ENCODE measurements around the gene UVRAG. TPM values are rescaled to one million over a fixed set of nuclear protein-coding genes. Genes with fewer than 3 reads are reported as not detected.
A peak's percentile ranks its signal among the peaks of the same experiment; 100 is the strongest.

The UVRAG gene
- total RNA-seq, 2 experiments from 2014 or later: 16.5 to 19.5 TPM

DNA sequence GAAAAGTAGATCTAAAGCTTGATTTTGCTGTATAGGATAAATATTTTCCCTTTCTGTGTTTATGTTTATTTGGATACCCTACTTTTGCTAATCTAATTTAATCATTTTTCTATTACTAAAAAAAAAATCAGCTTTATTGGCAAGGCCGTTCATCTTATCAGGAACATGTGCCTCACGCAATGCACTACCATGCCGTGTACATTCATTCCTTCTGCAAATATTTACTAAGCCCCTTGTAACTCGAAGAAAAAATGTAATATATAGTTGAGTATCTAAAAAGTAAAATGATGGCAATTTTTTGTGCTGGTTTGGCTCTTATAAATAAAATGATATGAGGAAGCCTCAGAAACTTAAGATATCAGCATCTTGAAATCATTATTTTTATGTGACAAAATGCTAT, 8.9 kb downstream of the UVRAG start:
- peaks cover 19% of the 10 kb centered on the region for H3K36me3 Mint-ChIP-seq (ENCODE audit: low read depth)
- Histone ChIP-seq H3K9me3 (ENCODE audit: control insufficient read depth in 1 of 2, insufficient read depth in 1 of 2, low read length in 2 of 2) (no peaks in the 10 kb centered on the region), H3K4me1 (ENCODE audit: insufficient read depth, low read length) (peaks cover 11% of the 10 kb centered on the region), H3K36me3 (ENCODE audit: insufficient read depth, low read length) (peaks cover 2% of the 10 kb centered on the region), H3K27me3 (ENCODE audit: control insufficient read depth in 1 of 2, insufficient read depth in 2 of 2, low read length in 2 of 2) (no peaks in the 10 kb centered on the region), H3K4me3 (ENCODE audit: low read length) (no peak overlapping the region), H3K27ac (ENCODE audit: low read depth in 1 of 2, low read length in 2 of 2) (no peak overlapping the region)
- ATAC-seq (ENCODE audit: poor library complexity) (no peak), DNase-seq (no peak)
- no peaks in the 10 kb centered on the region for H3K27me3 Mint-ChIP-seq
- ChIA-PET POLR2A (interaction anchor here (1.6 kb wide), 1 partner anchor 10 kb away, joined by 5 read pairs; the partner anchor contains the start of gene UVRAG), CTCF (no interaction called here)
- H3K27ac Mint-ChIP-seq: no peak overlapping the region
- H3K4me3 Mint-ChIP-seq: no peak overlapping the region
- TF ChIP-seq, protein P1, sequence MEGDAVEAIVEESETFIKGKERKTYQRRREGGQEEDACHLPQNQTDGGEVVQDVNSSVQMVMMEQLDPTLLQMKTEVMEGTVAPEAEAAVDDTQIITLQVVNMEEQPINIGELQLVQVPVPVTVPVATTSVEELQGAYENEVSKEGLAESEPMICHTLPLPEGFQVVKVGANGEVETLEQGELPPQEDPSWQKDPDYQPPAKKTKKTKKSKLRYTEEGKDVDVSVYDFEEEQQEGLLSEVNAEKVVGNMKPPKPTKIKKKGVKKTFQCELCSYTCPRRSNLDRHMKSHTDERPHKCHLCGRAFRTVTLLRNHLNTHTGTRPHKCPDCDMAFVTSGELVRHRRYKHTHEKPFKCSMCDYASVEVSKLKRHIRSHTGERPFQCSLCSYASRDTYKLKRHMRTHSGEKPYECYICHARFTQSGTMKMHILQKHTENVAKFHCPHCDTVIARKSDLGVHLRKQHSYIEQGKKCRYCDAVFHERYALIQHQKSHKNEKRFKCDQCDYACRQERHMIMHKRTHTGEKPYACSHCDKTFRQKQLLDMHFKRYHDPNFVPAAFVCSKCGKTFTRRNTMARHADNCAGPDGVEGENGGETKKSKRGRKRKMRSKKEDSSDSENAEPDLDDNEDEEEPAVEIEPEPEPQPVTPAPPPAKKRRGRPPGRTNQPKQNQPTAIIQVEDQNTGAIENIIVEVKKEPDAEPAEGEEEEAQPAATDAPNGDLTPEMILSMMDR (IDR thresholded peaks at IDR 0.05): no peak
- no peaks in the 10 kb centered on the region for H3K9me3 Mint-ChIP-seq
- intact Hi-C loops (cut with DNase I, micrococcal nuclease): no loop called here
- peaks cover 54% of the 10 kb centered on the region for H3K4me1 Mint-ChIP-seq (ENCODE audit: low read depth)

DNA sequence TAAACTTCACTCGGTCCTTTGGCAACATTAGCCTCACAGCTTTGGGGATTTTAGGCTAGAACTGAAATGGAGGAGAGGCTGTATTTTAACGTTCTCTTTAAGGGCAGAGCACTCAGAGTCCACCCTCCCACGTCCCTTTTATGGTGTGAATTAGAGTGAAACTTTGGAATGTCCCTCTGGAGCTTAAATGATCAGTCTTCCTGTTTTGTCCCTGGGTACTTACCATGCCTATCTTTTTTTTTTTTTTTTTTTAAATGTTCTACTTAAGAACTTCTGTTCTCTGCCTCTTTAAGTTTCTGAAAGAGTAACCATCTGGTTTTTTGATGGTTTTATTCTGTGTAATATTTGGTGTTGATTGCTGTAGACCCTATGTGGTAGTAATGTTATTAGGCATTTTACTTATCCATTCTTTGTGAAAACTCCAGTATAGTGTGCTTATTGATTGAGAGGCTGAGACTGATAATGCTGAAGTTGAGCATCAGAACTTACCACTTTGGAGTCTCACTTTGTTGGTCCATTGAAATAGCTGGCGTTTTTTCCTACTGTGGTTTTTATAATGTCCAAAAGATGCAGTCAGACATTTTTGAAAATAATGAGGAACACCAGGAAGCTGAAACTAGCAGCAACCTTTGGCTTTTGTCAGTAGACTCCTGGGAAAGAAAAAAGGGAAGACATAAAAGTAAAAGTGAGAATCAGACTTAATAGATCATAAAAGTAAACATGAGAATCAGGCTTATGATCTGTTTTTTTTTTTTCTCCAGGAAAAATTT, 11.6 kb downstream of the UVRAG start:
- Mint-ChIP-seq H3K36me3 (ENCODE audit: low read depth) (peaks cover 19% of the 10 kb centered on the region), H3K9me3 (no peaks in the 10 kb centered on the region), H3K4me1 (ENCODE audit: low read depth) (peaks cover 47% of the 10 kb centered on the region), H3K27ac (no peak overlapping the region), H3K27me3 (no peaks in the 10 kb centered on the region), H3K4me3 (no peak overlapping the region)
- H3K4me3 ChIP-seq (ENCODE audit: low read length): no peak overlapping the region
- H3K36me3 ChIP-seq (ENCODE audit: insufficient read depth, low read length): peaks cover 6% of the 10 kb centered on the region
- H3K9me3 ChIP-seq (ENCODE audit: control insufficient read depth in 1 of 2, insufficient read depth in 1 of 2, low read length in 2 of 2): no peaks in the 10 kb centered on the region
- peak in 2 of 14 experiments; percentile 42 to 45 for DNase-seq
- TF ChIP-seq, protein P1 (IDR thresholded peaks at IDR 0.05): no peak
- ATAC-seq (ENCODE audit: poor library complexity): no peak
- POLR2A ChIA-PET: interaction anchor here (0.7 kb wide), 2 partner anchors 496 to 512 kb away, joined by 3 to 4 read pairs; no protein-coding TSS in a partner anchor
- intact Hi-C loops (cut with DNase I, micrococcal nuclease): no loop called here
- CTCF ChIA-PET: interaction anchor here (0.6 kb wide), 1 partner anchor 49 kb away, joined by 3 read pairs; no protein-coding TSS in a partner anchor
- H3K27ac ChIP-seq (ENCODE audit: low read depth in 1 of 2, low read length in 2 of 2): no peak overlapping the region
- peaks cover 11% of the 10 kb centered on the region for H3K4me1 ChIP-seq (ENCODE audit: insufficient read depth, low read length)
- H3K27me3 ChIP-seq (ENCODE audit: control insufficient read depth in 1 of 2, insufficient read depth in 2 of 2, low read length in 2 of 2): no peaks in the 10 kb centered on the region

DNA sequence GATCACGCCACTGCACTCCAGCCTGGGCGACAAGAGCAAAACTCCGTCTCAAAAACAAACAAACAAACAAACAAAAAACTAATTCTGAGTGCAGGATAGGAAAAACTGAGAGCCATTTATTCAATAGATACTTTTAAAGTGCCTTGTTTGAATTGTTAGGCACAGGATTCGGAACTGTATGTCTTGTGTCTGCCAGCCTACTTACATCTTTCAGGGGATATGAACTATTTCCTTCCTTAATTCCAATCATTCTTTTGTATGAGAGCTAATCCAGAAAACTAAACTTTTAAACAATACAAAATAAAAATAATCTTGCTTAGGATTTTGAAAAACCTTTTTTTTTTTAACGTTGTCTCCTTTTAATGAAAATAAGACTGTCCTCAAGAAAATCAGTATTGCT, 12.6 kb downstream of the UVRAG start:
- Histone ChIP-seq H3K27me3 (ENCODE audit: control insufficient read depth in 1 of 2, insufficient read depth in 2 of 2, low read length in 2 of 2) (no peaks in the 10 kb centered on the region), H3K9me3 (ENCODE audit: control insufficient read depth in 1 of 2, insufficient read depth in 1 of 2, low read length in 2 of 2) (no peaks in the 10 kb centered on the region), H3K27ac (ENCODE audit: low read depth in 1 of 2, low read length in 2 of 2) (no peak overlapping the region), H3K4me1 (ENCODE audit: insufficient read depth, low read length) (peaks cover 10% of the 10 kb centered on the region), H3K36me3 (ENCODE audit: insufficient read depth, low read length) (peaks cover 6% of the 10 kb centered on the region), H3K4me3 (ENCODE audit: low read length) (no peak overlapping the region)
- Mint-ChIP-seq H3K4me1 (ENCODE audit: low read depth) (peaks cover 43% of the 10 kb centered on the region), H3K27ac (no peak overlapping the region), H3K4me3 (no peak overlapping the region), H3K27me3 (no peaks in the 10 kb centered on the region), H3K9me3 (no peaks in the 10 kb centered on the region), H3K36me3 (ENCODE audit: low read depth) (peaks cover 14% of the 10 kb centered on the region)
- DNase-seq (no peak), ATAC-seq (ENCODE audit: poor library complexity) (no peak)
- POLR2A ChIA-PET: no interaction called here
- intact Hi-C loops (cut with DNase I, micrococcal nuclease): no loop called here
- TF ChIP-seq, protein P1 (IDR thresholded peaks at IDR 0.05): no peak
- CTCF ChIA-PET: no interaction called here

Data from CD4-positive, alpha-beta T cell (primary cell).